Activated CD8-positive, alpha-beta T cell treated with anti-CD3 and anti-CD28 coated beads for 36 hours (primary cell): Measurements from ENCODE around the gene RCAN2. TPM values are rescaled to one million over a fixed set of nuclear protein-coding genes. Genes with fewer than 3 reads are reported as not detected.
"Not testable (repeated sequence)": the region's sequence is repeated elsewhere in the genome, so short reads cannot be mapped to it uniquely, and the experiment has no call there.

ENCODE experiments used
- ATAC-seq: fragments of 200-7000 bp; cut with Tn5 transposase; one replicate; pipeline ENCODE4 v1.10.0; 2021; ENCODE audit warnings: mild to moderate bottlenecking, moderate library complexity
- CTCF ChIA-PET: fragments of 350-600 bp; sonication (Branson Sonifier 250); formaldehyde crosslinking; loops from one replicate; lab custom pipeline; 2021; ENCODE audit warnings: antibody characterized with exemption; lab: Charles Lee
- POLR2A ChIA-PET: fragments of 350-600 bp; sonication (Branson Sonifier 250); formaldehyde crosslinking; loops from one replicate; lab custom pipeline; 2021; ENCODE audit warnings: antibody characterized with exemption; lab: Charles Lee
- DNase-seq: peaks from one replicate; pipeline ENCODE4 v3.0.0-alpha.2; 2020
- H3K27ac Mint-ChIP-seq: one replicate; pipeline ENCODE4 v1.8.0; 2021; ENCODE audit warnings: mild to moderate bottlenecking, mixed read lengths
- H3K27me3 Mint-ChIP-seq: one replicate; pipeline ENCODE4 v1.8.0; 2021; ENCODE audit warnings: mixed read lengths
- H3K36me3 Mint-ChIP-seq: one replicate; pipeline ENCODE4 v1.8.0; 2021; ENCODE audit warnings: low read depth, mixed read lengths
- H3K4me1 Mint-ChIP-seq: one replicate; pipeline ENCODE4 v1.8.0; 2021; ENCODE audit warnings: low read depth, mixed read lengths
- H3K4me3 Mint-ChIP-seq: one replicate; pipeline ENCODE4 v1.8.0; 2021; ENCODE audit warnings: mild to moderate bottlenecking, moderate library complexity, mixed read lengths
- H3K9me3 Mint-ChIP-seq: one replicate; pipeline ENCODE4 v1.8.0; 2021; ENCODE audit warnings: mixed read lengths
- CTCF ChIP-seq: fragments of 200-600 bp; IDR thresholded peaks from one replicate; pipeline ENCODE4 v1.8.0; 2022; ENCODE audit warnings: antibody characterized with exemption, mild to moderate bottlenecking
- intact Hi-C: fragments of 100-400 bp; cut with micrococcal nuclease; formaldehyde crosslinking; loops from one replicate; pipeline ENCODE4 v1.10.0; 2022
- total RNA-seq, 2 experiments: library from RNA; stranded (reverse); gene quantifications; one replicate each; pipeline ENCODE4 v1.2.3, GENCODE V29; 2021

Gene RCAN2
- total RNA-seq, 2 experiments from 2014 or later, result not detected

GRCh38 chr6:46333481-46333880 lies 157.8 kb downstream of the RCAN2 start:
- ATAC-seq (no peak), DNase-seq (no peak)
- ChIA-PET POLR2A (no interaction called here), CTCF (no interaction called here)
- Mint-ChIP-seq H3K36me3 (no peaks in the 10 kb centered on the region), H3K4me3 (no peak overlapping the region), H3K27me3 (peaks cover 26% of the 10 kb centered on the region), H3K4me1 (no peaks in the 10 kb centered on the region), H3K9me3 (no peaks in the 10 kb centered on the region), H3K27ac (no peak overlapping the region)
- TF ChIP-seq CTCF, result no peak
- intact Hi-C loops, result no loop called here

GRCh38 chr6:46332448-46332847 lies 158.8 kb downstream of the RCAN2 start:
- ATAC-seq, H3K4me3 Mint-ChIP-seq, H3K9me3 Mint-ChIP-seq, POLR2A ChIA-PET, DNase-seq, CTCF ChIA-PET, H3K4me1 Mint-ChIP-seq, H3K36me3 Mint-ChIP-seq, intact Hi-C loops, H3K27ac Mint-ChIP-seq: not testable (repeated sequence)
- H3K27me3 Mint-ChIP-seq, result peaks cover 26% of the 10 kb centered on the region

GRCh38 chr6:46331461-46331860 lies 159.8 kb downstream of the RCAN2 start:
- ChIA-PET CTCF (no interaction called here), POLR2A (no interaction called here)
- DNase-seq (no peak), ATAC-seq (no peak)
- Mint-ChIP-seq H3K4me1 (no peaks in the 10 kb centered on the region), H3K27me3 (peaks cover 25% of the 10 kb centered on the region), H3K9me3 (no peaks in the 10 kb centered on the region), H3K36me3 (no peaks in the 10 kb centered on the region), H3K4me3 (no peak overlapping the region), H3K27ac (no peak overlapping the region)
- no peak for TF ChIP-seq CTCF
- intact Hi-C loops, result no loop called here

GRCh38 chr6:46329568-46329967 lies 161.7 kb downstream of the RCAN2 start:
- CTCF ChIA-PET, result interaction anchor here (0.9 kb wide), 1 partner anchor 106 kb away, joined by 3 read pairs; no protein-coding TSS in a partner anchor
- H3K27me3 Mint-ChIP-seq, result peaks cover 20% of the 10 kb centered on the region
- no peaks in the 10 kb centered on the region for H3K4me1 Mint-ChIP-seq

GRCh38 chr6:46327779-46328178 lies 163.5 kb downstream of the RCAN2 start:
- Mint-ChIP-seq H3K27me3 (peaks cover 8% of the 10 kb centered on the region), H3K4me1 (peaks cover 7% of the 10 kb centered on the region), H3K36me3 (no peaks in the 10 kb centered on the region), H3K4me3 (no peak overlapping the region), H3K9me3 (no peaks in the 10 kb centered on the region), H3K27ac (no peak overlapping the region)
- ChIA-PET POLR2A (no interaction called here), CTCF (no interaction called here)
- intact Hi-C loops, result no loop called here
- ATAC-seq, result no peak
- no peak for DNase-seq
- TF ChIP-seq CTCF, result no peak

More at GRCh38 chr6:46329568-46329967, 161.7 kb downstream of the RCAN2 start:
- ATAC-seq (no peak), DNase-seq (no peak)
- Mint-ChIP-seq H3K4me3 (no peak overlapping the region), H3K27ac (no peak overlapping the region), H3K36me3 (no peaks in the 10 kb centered on the region), H3K9me3 (no peaks in the 10 kb centered on the region)
- intact Hi-C loops, result no loop called here
- TF ChIP-seq CTCF, result no peak
- POLR2A ChIA-PET, result no interaction called here
